Activated T-cell treated with anti-CD3 and anti-CD28 coated beads, Interleukin-2, amount 50 U/mL, for 1 hour (primary cell): ENCODE measurements around the gene DPYSL5.

Experiments used
- DNase-seq: peaks from one replicate; pipeline ENCODE4 v3.0.0-alpha.2; 2020

Gene DPYSL5

GRCh38 chr2:26997394-26997793, 149.5 kb downstream of the DPYSL5 start:
- DNase-seq, result no peak

DNA sequence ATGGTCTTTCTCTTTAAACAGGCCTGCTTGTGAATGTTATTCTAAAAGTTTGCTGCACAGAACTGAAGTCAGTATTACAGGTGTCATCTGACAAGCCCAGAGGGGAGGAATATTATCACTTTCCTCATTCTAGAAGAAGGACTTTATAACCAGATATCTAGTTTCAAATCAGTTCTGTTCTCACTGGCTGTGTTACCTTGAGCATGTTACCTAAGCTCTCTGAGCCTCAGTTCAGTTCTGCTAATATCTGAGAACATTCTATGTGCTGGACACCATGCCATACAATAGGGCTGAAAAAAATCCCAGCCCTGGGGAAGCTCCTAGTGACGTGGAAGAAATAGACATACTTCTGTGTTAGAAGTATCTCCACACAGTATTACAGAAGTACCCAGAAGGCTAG, 150.4 kb downstream of the DPYSL5 start:
- no peak for DNase-seq
